Measurements from ENCODE around the gene EVPLL.
"Not testable (repeated sequence)": the region's sequence is repeated elsewhere in the genome, so short reads cannot be mapped to it uniquely, and the experiment has no call there.

Gene EVPLL

GRCh38 chr17:18383079-18383481 is 5.5 kb downstream of the EVPLL start:
- Mint-ChIP-seq H3K4me1 (peaks cover under 1 to 11% of the 10 kb centered on the region in 2 donors), H3K4me3 (peak overlapping the region; percentile 39 to 52), H3K27me3 (peaks cover 33 to 35% of the 10 kb centered on the region in 2 donors)
- not testable (repeated sequence) for H3K27ac Mint-ChIP-seq, H3K36me3 Mint-ChIP-seq, DNase-seq, H3K9me3 Mint-ChIP-seq
- peak in 1 of 2 donors; percentile 70 for ATAC-seq (replicated peaks)

GRCh38 chr17:18384271-18384670 is 6.7 kb downstream of the EVPLL start:
- not testable (repeated sequence) for DNase-seq; H3K36me3 Mint-ChIP-seq; H3K9me3 Mint-ChIP-seq; H3K27ac Mint-ChIP-seq; ATAC-seq (replicated peaks); H3K4me3 Mint-ChIP-seq
- peaks cover 6 to 14% of the 10 kb centered on the region in 2 donors for H3K4me1 Mint-ChIP-seq
- H3K27me3 Mint-ChIP-seq, result peaks cover 33 to 35% of the 10 kb centered on the region in 2 donors

GRCh38 chr17:18387583-18387982 is 10.0 kb downstream of the EVPLL start:
- not testable (repeated sequence) for H3K36me3 Mint-ChIP-seq; H3K9me3 Mint-ChIP-seq; H3K27ac Mint-ChIP-seq; DNase-seq; ATAC-seq (replicated peaks); H3K4me3 Mint-ChIP-seq
- peaks cover 14 to 20% of the 10 kb centered on the region in 2 donors for H3K27me3 Mint-ChIP-seq
- H3K4me1 Mint-ChIP-seq, result peaks cover 6 to 14% of the 10 kb centered on the region in 2 donors

- peak; percentile 7 to 8 for ATAC-seq (replicated peaks)
- DNase-seq, H3K9me3 Mint-ChIP-seq, H3K27ac Mint-ChIP-seq, H3K4me3 Mint-ChIP-seq, H3K36me3 Mint-ChIP-seq: not testable (repeated sequence)
- Mint-ChIP-seq H3K27me3 (peaks cover 10 to 15% of the 10 kb centered on the region in 2 donors), H3K4me1 (peaks cover 3 to 14% of the 10 kb centered on the region in 2 donors)
Observed at GRCh38 chr17:18388266-18388665, 10.7 kb downstream of the EVPLL start.

DNA sequence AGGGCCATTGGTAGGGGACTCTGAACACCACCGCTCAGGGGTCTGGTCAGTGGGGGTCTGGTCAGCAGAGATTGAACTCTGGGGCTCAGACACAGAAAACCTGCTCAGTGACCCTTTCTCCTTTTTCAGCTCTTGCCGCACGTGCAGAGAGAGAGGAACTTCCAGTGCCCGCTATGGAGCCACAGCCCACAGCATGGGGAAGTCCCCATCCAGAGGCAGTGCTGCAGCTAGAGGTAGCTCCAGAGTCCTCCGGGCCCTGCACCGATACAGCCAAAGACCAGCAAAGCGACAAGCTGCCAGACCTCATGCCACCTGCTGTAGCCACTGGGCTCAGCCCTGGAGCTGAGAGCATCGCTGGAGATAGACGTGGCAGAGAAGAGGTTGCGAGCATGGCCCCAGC is 11.2 kb downstream of the EVPLL start:
- H3K4me1 Mint-ChIP-seq, result peaks cover 3 to 14% of the 10 kb centered on the region in 2 donors
- H3K4me3 Mint-ChIP-seq, DNase-seq, H3K27ac Mint-ChIP-seq, H3K9me3 Mint-ChIP-seq, H3K36me3 Mint-ChIP-seq: not testable (repeated sequence)
- peak; percentile 98 to 99 for ATAC-seq (replicated peaks)
- peaks cover 9 to 14% of the 10 kb centered on the region in 2 donors for H3K27me3 Mint-ChIP-seq

GRCh38 chr17:18401872-18402590 is 24.5 kb downstream of the EVPLL start:
- not testable (repeated sequence) for H3K4me1 Mint-ChIP-seq; H3K4me3 Mint-ChIP-seq; DNase-seq; H3K9me3 Mint-ChIP-seq; H3K27ac Mint-ChIP-seq; ATAC-seq (replicated peaks); H3K27me3 Mint-ChIP-seq; H3K36me3 Mint-ChIP-seq

GRCh38 chr17:18403166-18403565 is 25.6 kb downstream of the EVPLL start:
- H3K27me3 Mint-ChIP-seq, H3K27ac Mint-ChIP-seq, DNase-seq, H3K36me3 Mint-ChIP-seq, H3K4me3 Mint-ChIP-seq, H3K4me1 Mint-ChIP-seq, H3K9me3 Mint-ChIP-seq: not testable (repeated sequence)
- ATAC-seq (replicated peaks), result peak; percentile 36 to 37

DNA sequence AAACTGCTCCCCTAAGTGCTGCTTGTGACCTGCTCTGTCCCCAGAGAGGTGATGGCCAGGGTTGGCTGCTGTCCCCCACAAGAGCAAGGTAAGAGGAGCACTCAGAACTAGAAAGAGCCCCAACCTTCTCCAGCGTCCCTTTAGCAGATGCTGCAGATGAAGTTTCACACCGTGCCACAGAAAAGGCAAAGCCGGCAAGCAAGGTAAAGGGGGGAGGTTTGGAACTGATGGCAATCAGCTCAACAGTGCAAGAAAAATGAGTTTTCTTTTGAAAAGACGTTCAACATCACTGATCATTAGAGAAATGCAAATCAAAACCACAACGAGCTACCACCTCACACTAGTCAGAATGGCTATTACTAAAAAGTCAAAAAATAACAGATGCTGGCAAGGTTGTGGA is 26.0 kb downstream of the EVPLL start:
- H3K27me3 Mint-ChIP-seq, H3K4me3 Mint-ChIP-seq, DNase-seq, H3K4me1 Mint-ChIP-seq, H3K36me3 Mint-ChIP-seq, H3K27ac Mint-ChIP-seq, H3K9me3 Mint-ChIP-seq: not testable (repeated sequence)
- peak; percentile 93 to 97 for ATAC-seq (replicated peaks)

DNA sequence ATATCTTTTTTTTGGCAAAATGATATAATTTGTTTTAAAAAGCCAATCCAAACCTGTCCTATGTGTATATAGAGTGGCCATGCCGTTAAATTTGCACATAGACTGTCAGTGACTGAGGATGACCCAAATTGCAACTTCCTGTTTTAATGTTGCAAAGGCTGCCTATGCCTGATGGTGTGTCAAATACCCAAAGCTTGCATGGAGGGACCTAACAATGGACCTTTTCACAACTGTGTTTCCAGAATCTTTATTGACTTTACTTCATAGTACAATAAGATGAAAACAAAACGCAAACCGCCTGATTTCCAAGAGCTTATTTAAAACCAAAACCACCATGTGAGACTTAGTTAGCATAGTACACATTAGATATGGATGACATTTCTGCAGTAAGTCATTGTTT is 31.3 kb downstream of the EVPLL start:
- ATAC-seq (replicated peaks); H3K36me3 Mint-ChIP-seq; H3K27me3 Mint-ChIP-seq; H3K4me3 Mint-ChIP-seq; H3K27ac Mint-ChIP-seq; H3K9me3 Mint-ChIP-seq; DNase-seq: not testable (repeated sequence)
- H3K4me1 Mint-ChIP-seq, result peaks cover 9 to 14% of the 10 kb centered on the region in 2 donors

DNA sequence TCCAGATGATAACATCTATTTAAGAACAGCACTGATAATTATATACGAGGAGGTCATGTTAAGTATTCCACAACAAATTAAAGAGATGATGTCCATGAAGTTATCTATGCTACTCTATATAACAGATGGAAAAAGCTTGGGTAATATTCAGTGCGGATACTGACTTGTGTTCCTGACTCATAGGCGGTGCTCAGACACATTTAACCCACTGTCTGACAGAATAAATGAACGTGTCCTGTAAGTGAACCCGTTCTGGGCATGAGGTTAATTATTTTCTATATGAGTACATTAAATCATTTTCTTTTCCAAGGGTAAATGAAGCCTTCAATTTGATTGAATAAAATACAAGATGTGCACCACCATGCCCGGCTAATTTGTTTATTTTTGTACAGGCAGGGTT is 31.7 kb downstream of the EVPLL start:
- H3K27ac Mint-ChIP-seq; H3K36me3 Mint-ChIP-seq; H3K27me3 Mint-ChIP-seq; H3K4me3 Mint-ChIP-seq; H3K9me3 Mint-ChIP-seq; DNase-seq; ATAC-seq (replicated peaks): not testable (repeated sequence)
- peaks cover 9 to 14% of the 10 kb centered on the region in 2 donors for H3K4me1 Mint-ChIP-seq

GRCh38 chr17:18410736-18411135 is 33.2 kb downstream of the EVPLL start:
- not testable (repeated sequence) for ATAC-seq (replicated peaks); DNase-seq; H3K36me3 Mint-ChIP-seq; H3K9me3 Mint-ChIP-seq; H3K27me3 Mint-ChIP-seq
- Mint-ChIP-seq H3K4me1 (peaks cover 9 to 14% of the 10 kb centered on the region in 2 donors), H3K4me3 (peak overlapping the region; percentile 80 to 89), H3K27ac (peak overlapping the region; percentile 73)

GRCh38 chr17:18411377-18411864 is 33.8 kb downstream of the EVPLL start:
- not testable (repeated sequence) for H3K9me3 Mint-ChIP-seq, H3K36me3 Mint-ChIP-seq, H3K27me3 Mint-ChIP-seq
- Mint-ChIP-seq H3K4me3 (peak overlapping the region; percentile 89 to 93), H3K27ac (peak overlapping the region; percentile 94), H3K4me1 (peaks cover 9 to 14% of the 10 kb centered on the region in 2 donors)
- peak; percentile 65 to 68 for ATAC-seq (replicated peaks)
- DNase-seq, result peak; percentile 13

GRCh38 chr17:18412001-18412538 is 34.5 kb downstream of the EVPLL start:
- H3K9me3 Mint-ChIP-seq, H3K27ac Mint-ChIP-seq, H3K27me3 Mint-ChIP-seq, DNase-seq, H3K4me3 Mint-ChIP-seq, H3K36me3 Mint-ChIP-seq: not testable (repeated sequence)
- ATAC-seq (replicated peaks), result peak; percentile 98
- H3K4me1 Mint-ChIP-seq, result peaks cover 9 to 14% of the 10 kb centered on the region in 2 donors

DNA sequence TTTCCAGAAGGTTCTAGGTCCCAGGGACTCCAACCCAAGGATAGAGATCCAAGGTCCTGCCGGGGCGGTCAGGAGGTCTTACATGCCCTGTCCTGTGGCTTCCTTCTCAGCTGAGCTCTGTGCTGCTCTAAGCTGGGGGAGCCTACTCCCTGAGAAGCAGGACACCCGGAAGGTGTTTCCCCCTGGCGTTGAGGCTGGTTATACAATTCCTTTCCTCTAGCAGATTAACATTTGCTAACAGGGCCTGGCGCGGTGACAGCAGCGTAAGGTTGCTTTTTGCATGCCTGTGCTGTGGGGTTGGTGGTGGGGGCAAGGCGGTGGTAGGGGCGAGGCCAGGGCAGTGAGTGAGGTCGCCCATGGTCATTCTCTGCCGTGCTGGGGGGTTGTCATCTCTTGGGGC is 43.9 kb downstream of the EVPLL start:
- H3K4me1 Mint-ChIP-seq, H3K27me3 Mint-ChIP-seq: not testable (repeated sequence)

GRCh38 chr17:18422464-18422863 is 44.9 kb downstream of the EVPLL start:
- not testable (repeated sequence) for DNase-seq; H3K4me3 Mint-ChIP-seq; H3K27ac Mint-ChIP-seq; H3K4me1 Mint-ChIP-seq; ATAC-seq (replicated peaks); H3K9me3 Mint-ChIP-seq; H3K27me3 Mint-ChIP-seq; H3K36me3 Mint-ChIP-seq

More for the DNA sequence above, 43.9 kb downstream of the EVPLL start:
- not testable (repeated sequence) for ATAC-seq (replicated peaks); H3K4me3 Mint-ChIP-seq; DNase-seq; H3K27ac Mint-ChIP-seq; H3K9me3 Mint-ChIP-seq; H3K36me3 Mint-ChIP-seq
